ENCODE results near the gene TTLL7.
"Not testable (repeated sequence)": the region's sequence is repeated elsewhere in the genome, so short reads cannot be mapped to it uniquely, and the experiment has no call there.

TTLL7 gene

GRCh38 chr1:83927701-83928100, 71.2 kb downstream of the TTLL7 start:
- DNase-seq: no peak

- no peak for DNase-seq
Measured at GRCh38 chr1:83927061-83927460, 71.9 kb downstream of the TTLL7 start.

GRCh38 chr1:83923553-83923952, 75.4 kb downstream of the TTLL7 start:
- no peak for DNase-seq

- DNase-seq: no peak
Measured at GRCh38 chr1:83922431-83922830, 76.5 kb downstream of the TTLL7 start.

- no peak for DNase-seq
Measured at GRCh38 chr1:83920320-83920719, 78.6 kb downstream of the TTLL7 start.

GRCh38 chr1:83919872-83920271, 79.1 kb downstream of the TTLL7 start:
- no peak for DNase-seq

GRCh38 chr1:83918688-83919285, 80.1 kb downstream of the TTLL7 start:
- no peak for DNase-seq

GRCh38 chr1:83917959-83918358, 81.0 kb downstream of the TTLL7 start:
- no peak for DNase-seq

- DNase-seq: not testable (repeated sequence)
Measured at GRCh38 chr1:83916094-83916493, 82.8 kb downstream of the TTLL7 start.

- no peak for DNase-seq
Measured at GRCh38 chr1:83912876-83913275, 86.1 kb downstream of the TTLL7 start.

GRCh38 chr1:83910461-83910860, 88.5 kb downstream of the TTLL7 start:
- DNase-seq: no peak

GRCh38 chr1:83909687-83910086, 89.2 kb downstream of the TTLL7 start:
- DNase-seq: no peak

- DNase-seq: no peak
Measured at GRCh38 chr1:83905315-83905907, 93.5 kb downstream of the TTLL7 start.

- DNase-seq: no peak
Measured at GRCh38 chr1:83901547-83902155, 97.3 kb downstream of the TTLL7 start.

GRCh38 chr1:83900524-83900923, 98.4 kb downstream of the TTLL7 start:
- no peak for DNase-seq

- no peak for DNase-seq
Measured at GRCh38 chr1:83897516-83897915, 101.4 kb downstream of the TTLL7 start.

GRCh38 chr1:83896299-83896698, 102.6 kb downstream of the TTLL7 start:
- DNase-seq: no peak

GRCh38 chr1:83889707-83890106, 109.2 kb downstream of the TTLL7 start:
- DNase-seq: no peak

GRCh38 chr1:83887483-83887882, 111.4 kb downstream of the TTLL7 start:
- DNase-seq: no peak

GRCh38 chr1:83883979-83884378, 115.0 kb downstream of the TTLL7 start:
- no peak for DNase-seq

GRCh38 chr1:83882906-83883305, 116.0 kb downstream of the TTLL7 start:
- DNase-seq: no peak

GRCh38 chr1:83872515-83872914, 126.4 kb downstream of the TTLL7 start:
- no peak for DNase-seq

GRCh38 chr1:83864991-83865390, 133.9 kb downstream of the TTLL7 start:
- no peak for DNase-seq

- DNase-seq: peak; percentile 72
Measured at GRCh38 chr1:83860490-83861221, 138.3 kb downstream of the TTLL7 start.

All from activated naive CD4-positive, alpha-beta T cell treated with Interleukin-2 at 50 U/mL for 16 hours (primary cell).